HepG2 (cell line): ENCODE results near the gene ACBD6. TPM values are rescaled to one million over a fixed set of nuclear protein-coding genes. Genes with fewer than 3 reads are reported as not detected.
A peak's percentile ranks its signal among the peaks of the same experiment; 100 is the strongest.

Experiments used
- ETV6 ChIP-seq: sonication (generic); formaldehyde crosslinking; conservative IDR thresholded peaks from 2 replicates; pipeline ENCODE4 v1.4.0; 2020; ENCODE audit warnings: missing genetic modification reagents
- HDAC2 ChIP-seq: sonication (generic); formaldehyde crosslinking; IDR thresholded peaks from 2 replicates; pipeline ENCODE4 v1.4.0; 2020; ENCODE audit warnings: missing genetic modification reagents
- MIER3 ChIP-seq: IDR thresholded peaks from 2 replicates; pipeline ENCODE4 v1.6.1; 2016; ENCODE audit warnings: missing compliant biosample characterization, borderline replicate concordance
- NFE2L1 ChIP-seq: sonication (generic); formaldehyde crosslinking; IDR thresholded peaks from 2 replicates; pipeline ENCODE4 v1.4.0; 2020; ENCODE audit warnings: missing genetic modification reagents, mild to moderate bottlenecking, borderline replicate concordance
- U2AF1 ChIP-seq: fragments of 200-400 bp; formaldehyde crosslinking; optimal IDR thresholded peaks from 2 replicates; pipeline ENCODE3; 2017; ENCODE audit warnings: mild to moderate bottlenecking, low read depth, low read length
- ZNF567 ChIP-seq: sonication (generic); formaldehyde crosslinking; IDR thresholded peaks from 2 replicates; pipeline ENCODE4 v1.8.1; 2023; ENCODE audit warnings: mild to moderate bottlenecking, missing genetic modification reagents, borderline replicate concordance
- polyA plus RNA-seq, 8 experiments: library from polyadenylated mRNA; depleted of rRNA in 3 of 8; stranded (reverse) in 7 of 8; unstranded in 1 of 8; fragments of >200 nt; fragmentation: Illumina TruSeq in 4 of 8; extraction: Trizol in 4 of 8; gene quantifications; 2 replicates each; pipeline versions ENCODE4 v1.2.1 to v1.2.3, GENCODE V29; 2011 to 2016; ENCODE audit warnings: low read depth in 4 of 8, missing spikeins in 1 of 8, mixed read lengths in 1 of 8; ENCODE audit not compliant: insufficient read depth in 1 of 8
- total RNA-seq, 5 experiments: library from RNA; depleted of rRNA; stranded (reverse); fragments of >200 nt; fragmentation: Illumina TruSeq; extraction: Trizol; gene quantifications; 2 replicates each; pipeline ENCODE4 v1.2.3, GENCODE V29; 2016; ENCODE audit warnings: low read depth in 1 of 5
- TF ChIP-seq, protein P1 (sequence below), 2 experiments: fragments of 450-650 bp in 1 of 2; sonication (generic) in 1 of 2; formaldehyde crosslinking in 1 of 2; IDR thresholded peaks; 2 replicates each; pipeline versions ENCODE4 v1.6.1 to v1.8.0; 2016 to 2022; ENCODE audit warnings: antibody characterized with exemption in 1 of 2, mild to moderate bottlenecking in 1 of 2, missing genetic modification reagents in 1 of 2
- TF ChIP-seq, protein P2 (sequence below): sonication (generic); formaldehyde crosslinking; IDR thresholded peaks from one replicate; pipeline ENCODE4 v1.5.1; 2020; ENCODE audit warnings: mild to moderate bottlenecking, missing genetic modification reagents; ENCODE audit errors: not compliant biosample characterization
- TF ChIP-seq, protein P3 (sequence below): sonication (generic); formaldehyde crosslinking; IDR thresholded peaks from 2 replicates; pipeline ENCODE4 v1.4.0; 2020; ENCODE audit warnings: mild to moderate bottlenecking, low read depth, missing genetic modification reagents

Gene ACBD6
- total and polyA plus RNA-seq, 2 of the 13 experiments (the other 11 are each of a cell fraction or from before 2014, with no cell fraction given), result 33.5 to 47.2 TPM

DNA sequence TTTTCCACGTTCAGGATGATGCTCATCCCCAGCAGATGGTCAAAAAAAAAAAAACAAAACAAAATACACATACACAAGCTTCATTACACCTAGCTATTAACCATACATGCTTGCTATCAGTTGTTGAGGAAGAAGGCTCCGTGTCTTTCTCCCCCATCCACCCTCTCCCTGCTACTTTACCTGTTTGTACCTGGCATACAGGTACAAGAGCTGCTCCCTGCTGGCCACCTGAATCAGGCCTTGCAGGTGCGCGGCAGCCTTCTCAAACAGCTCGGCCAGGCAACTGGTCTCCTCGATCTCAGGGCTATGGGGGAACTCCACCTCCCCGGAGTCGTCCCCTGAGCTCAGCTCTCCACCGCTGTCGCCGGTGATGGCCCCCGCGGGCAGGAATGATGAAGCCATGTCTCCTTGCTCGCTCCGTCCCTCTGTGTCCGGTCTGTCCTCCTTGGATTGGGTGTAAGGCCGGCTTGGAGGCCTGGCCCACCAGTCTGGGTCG, 464 bp downstream of the ACBD6 start (continued):
- TF ChIP-seq, protein P1, sequence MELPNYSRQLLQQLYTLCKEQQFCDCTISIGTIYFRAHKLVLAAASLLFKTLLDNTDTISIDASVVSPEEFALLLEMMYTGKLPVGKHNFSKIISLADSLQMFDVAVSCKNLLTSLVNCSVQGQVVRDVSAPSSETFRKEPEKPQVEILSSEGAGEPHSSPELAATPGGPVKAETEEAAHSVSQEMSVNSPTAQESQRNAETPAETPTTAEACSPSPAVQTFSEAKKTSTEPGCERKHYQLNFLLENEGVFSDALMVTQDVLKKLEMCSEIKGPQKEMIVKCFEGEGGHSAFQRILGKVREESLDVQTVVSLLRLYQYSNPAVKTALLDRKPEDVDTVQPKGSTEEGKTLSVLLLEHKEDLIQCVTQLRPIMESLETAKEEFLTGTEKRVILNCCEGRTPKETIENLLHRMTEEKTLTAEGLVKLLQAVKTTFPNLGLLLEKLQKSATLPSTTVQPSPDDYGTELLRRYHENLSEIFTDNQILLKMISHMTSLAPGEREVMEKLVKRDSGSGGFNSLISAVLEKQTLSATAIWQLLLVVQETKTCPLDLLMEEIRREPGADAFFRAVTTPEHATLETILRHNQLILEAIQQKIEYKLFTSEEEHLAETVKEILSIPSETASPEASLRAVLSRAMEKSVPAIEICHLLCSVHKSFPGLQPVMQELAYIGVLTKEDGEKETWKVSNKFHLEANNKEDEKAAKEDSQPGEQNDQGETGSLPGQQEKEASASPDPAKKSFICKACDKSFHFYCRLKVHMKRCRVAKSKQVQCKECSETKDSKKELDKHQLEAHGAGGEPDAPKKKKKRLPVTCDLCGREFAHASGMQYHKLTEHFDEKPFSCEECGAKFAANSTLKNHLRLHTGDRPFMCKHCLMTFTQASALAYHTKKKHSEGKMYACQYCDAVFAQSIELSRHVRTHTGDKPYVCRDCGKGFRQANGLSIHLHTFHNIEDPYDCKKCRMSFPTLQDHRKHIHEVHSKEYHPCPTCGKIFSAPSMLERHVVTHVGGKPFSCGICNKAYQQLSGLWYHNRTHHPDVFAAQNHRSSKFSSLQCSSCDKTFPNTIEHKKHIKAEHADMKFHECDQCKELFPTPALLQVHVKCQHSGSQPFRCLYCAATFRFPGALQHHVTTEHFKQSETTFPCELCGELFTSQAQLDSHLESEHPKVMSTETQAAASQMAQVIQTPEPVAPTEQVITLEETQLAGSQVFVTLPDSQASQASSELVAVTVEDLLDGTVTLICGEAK (IDR thresholded peaks at IDR 0.05), result no peak
- TF ChIP-seq, protein P1 (CRISPR knock-in tag; IDR thresholded peaks at IDR 0.05), result no peak
- TF ChIP-seq, protein P2, sequence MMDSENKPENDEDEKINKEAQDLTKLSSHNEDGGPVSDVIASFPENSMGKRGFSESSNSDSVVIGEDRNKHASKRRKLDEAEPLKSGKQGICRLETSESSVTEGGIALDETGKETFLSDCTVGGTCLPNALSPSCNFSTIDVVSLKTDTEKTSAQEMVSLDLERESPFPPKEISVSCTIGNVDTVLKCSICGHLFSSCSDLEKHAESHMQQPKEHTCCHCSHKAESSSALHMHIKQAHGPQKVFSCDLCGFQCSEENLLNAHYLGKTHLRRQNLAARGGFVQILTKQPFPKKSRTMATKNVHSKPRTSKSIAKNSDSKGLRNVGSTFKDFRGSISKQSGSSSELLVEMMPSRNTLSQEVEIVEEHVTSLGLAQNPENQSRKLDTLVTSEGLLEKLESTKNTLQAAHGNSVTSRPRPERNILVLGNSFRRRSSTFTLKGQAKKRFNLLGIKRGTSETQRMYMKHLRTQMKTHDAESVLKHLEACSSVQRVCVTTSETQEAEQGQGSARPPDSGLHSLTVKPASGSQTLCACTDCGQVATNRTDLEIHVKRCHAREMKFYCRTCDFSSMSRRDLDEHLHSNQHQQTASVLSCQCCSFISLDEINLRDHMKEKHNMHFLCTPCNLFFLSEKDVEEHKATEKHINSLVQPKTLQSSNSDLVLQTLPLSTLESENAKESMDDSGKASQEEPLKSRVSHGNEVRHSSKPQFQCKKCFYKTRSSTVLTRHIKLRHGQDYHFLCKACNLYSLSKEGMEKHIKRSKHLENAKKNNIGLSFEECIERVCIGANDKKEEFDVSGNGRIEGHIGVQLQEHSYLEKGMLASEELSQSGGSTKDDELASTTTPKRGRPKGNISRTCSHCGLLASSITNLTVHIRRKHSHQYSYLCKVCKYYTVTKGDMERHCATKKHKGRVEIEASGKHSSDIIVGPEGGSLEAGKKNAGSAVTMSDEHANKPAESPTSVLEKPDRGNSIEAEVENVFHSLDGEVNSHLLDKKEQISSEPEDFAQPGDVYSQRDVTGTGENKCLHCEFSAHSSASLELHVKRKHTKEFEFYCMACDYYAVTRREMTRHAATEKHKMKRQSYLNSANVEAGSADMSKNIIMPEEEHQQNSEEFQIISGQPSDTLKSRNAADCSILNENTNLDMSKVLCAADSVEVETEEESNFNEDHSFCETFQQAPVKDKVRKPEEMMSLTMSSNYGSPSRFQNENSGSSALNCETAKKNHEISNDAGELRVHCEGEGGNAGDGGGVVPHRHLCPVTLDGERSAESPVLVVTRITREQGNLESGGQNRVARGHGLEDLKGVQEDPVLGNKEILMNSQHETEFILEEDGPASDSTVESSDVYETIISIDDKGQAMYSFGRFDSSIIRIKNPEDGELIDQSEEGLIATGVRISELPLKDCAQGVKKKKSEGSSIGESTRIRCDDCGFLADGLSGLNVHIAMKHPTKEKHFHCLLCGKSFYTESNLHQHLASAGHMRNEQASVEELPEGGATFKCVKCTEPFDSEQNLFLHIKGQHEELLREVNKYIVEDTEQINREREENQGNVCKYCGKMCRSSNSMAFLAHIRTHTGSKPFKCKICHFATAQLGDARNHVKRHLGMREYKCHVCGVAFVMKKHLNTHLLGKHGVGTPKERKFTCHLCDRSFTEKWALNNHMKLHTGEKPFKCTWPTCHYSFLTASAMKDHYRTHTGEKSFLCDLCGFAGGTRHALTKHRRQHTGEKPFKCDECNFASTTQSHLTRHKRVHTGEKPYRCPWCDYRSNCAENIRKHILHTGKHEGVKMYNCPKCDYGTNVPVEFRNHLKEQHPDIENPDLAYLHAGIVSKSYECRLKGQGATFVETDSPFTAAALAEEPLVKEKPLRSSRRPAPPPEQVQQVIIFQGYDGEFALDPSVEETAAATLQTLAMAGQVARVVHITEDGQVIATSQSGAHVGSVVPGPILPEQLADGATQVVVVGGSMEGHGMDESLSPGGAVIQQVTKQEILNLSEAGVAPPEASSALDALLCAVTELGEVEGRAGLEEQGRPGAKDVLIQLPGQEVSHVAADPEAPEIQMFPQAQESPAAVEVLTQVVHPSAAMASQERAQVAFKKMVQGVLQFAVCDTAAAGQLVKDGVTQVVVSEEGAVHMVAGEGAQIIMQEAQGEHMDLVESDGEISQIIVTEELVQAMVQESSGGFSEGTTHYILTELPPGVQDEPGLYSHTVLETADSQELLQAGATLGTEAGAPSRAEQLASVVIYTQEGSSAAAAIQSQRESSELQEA (CRISPR knock-in tag), result no peak
- no peak for TF ChIP-seq NFE2L1
- TF ChIP-seq ETV6 (CRISPR knock-in tag), result no peak; the same call in 1 of the 2 replicates
- 0 out of 2 replicates have a peak, but pooled peaks have one; percentile 1 for TF ChIP-seq ZNF567
- TF ChIP-seq MIER3 (CRISPR knock-in tag), result peak; percentile 58; the same call in 1 of the 2 replicates
- no peak for TF ChIP-seq HDAC2 (CRISPR knock-in tag)
- no peak for TF ChIP-seq U2AF1
- TF ChIP-seq, protein P3, sequence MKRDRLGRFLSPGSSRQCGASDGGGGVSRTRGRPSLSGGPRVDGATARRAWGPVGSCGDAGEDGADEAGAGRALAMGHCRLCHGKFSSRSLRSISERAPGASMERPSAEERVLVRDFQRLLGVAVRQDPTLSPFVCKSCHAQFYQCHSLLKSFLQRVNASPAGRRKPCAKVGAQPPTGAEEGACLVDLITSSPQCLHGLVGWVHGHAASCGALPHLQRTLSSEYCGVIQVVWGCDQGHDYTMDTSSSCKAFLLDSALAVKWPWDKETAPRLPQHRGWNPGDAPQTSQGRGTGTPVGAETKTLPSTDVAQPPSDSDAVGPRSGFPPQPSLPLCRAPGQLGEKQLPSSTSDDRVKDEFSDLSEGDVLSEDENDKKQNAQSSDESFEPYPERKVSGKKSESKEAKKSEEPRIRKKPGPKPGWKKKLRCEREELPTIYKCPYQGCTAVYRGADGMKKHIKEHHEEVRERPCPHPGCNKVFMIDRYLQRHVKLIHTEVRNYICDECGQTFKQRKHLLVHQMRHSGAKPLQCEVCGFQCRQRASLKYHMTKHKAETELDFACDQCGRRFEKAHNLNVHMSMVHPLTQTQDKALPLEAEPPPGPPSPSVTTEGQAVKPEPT (CRISPR knock-in tag), result no peak
